ENCODE measurements around the gene CSNK1A1L. TPM values are rescaled to one million over a fixed set of nuclear protein-coding genes. Genes with fewer than 3 reads are reported as not detected.
A peak's percentile ranks its signal among the peaks of the same experiment; 100 is the strongest.

Gene CSNK1A1L
- total and polyA plus RNA-seq, 2 donors (not counting 1 experiment from before 2014, with no cell fraction given): not detected

DNA sequence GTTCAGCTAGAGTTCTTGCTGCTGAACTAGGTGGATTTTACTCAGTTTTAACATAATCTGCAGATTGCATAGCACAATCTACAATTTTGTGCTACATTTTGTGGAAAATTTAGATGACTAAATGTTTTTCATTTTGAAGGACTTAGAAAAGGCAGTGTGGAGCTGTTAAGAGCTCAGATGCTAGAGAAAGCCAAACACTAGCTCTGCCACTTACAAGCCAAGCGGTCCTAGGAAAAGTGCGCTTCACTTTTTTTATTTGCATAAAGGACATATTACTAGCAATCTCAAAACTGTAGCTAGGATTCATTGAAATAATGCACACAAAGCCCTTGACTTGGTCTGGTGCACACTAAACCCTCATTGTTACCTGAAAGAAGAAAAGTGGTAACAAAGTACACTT is 8.1 kb upstream of the CSNK1A1L start:
- H3K79me2 ChIP-seq (ENCODE audit: control insufficient read depth, insufficient read depth, low read length): no peaks in the 10 kb centered on the region
- Mint-ChIP-seq H3K4me1 (no peaks in the 10 kb centered on the region), H3K9me3 (ENCODE audit: insufficient read depth) (no peaks in the 10 kb centered on the region), H3K27me3 (peaks cover 10% of the 10 kb centered on the region), H3K4me3 (no peak overlapping the region), H3K27ac (no peak overlapping the region)
- H3K36me3 ChIP-seq (replicated peaks in 1 of 2; ENCODE audit: control extremely low read depth in 1 of 2, control insufficient read depth in 1 of 2, extremely low read depth in 1 of 2, insufficient read depth in 2 of 2, low read length in 1 of 2): no peaks in the 10 kb centered on the region
- H3K9me3 ChIP-seq (ENCODE audit: control extremely low read depth in 1 of 3, control insufficient read depth in 2 of 3, insufficient read depth in 1 of 3, low read length in 2 of 3): no peaks in the 10 kb centered on the region
- H3K27ac ChIP-seq (ENCODE audit: low read length in 2 of 2): no peak overlapping the region
- no peaks in the 10 kb centered on the region for H3K27me3 ChIP-seq (replicated peaks in 1 of 4; ENCODE audit: control extremely low read depth in 1 of 4, control insufficient read depth in 3 of 4, insufficient read depth in 4 of 4, low read length in 3 of 4)
- ChIA-PET POLR2A (no interaction called here), CTCF (no interaction called here)
- no peak overlapping the region for H3K4me2 ChIP-seq (replicated peaks; ENCODE audit: low read depth, low read length, poor library complexity, severe bottlenecking)
- no peak overlapping the region for H2AFZ ChIP-seq (ENCODE audit: insufficient read depth, low read depth, low read length, poor library complexity, severe bottlenecking)
- intact Hi-C loops (cut with micrococcal nuclease): no loop called here
- H3K4me1 ChIP-seq (ENCODE audit: control insufficient read depth in 2 of 2, insufficient read depth in 2 of 2, low read length in 2 of 2): no peaks in the 10 kb centered on the region
- no peak for TF ChIP-seq EZH2 (IDR thresholded peaks at IDR 0.05; ENCODE audit: borderline replicate concordance, insufficient read depth, low read depth, low read length, poor library complexity, severe bottlenecking)
- TF ChIP-seq, protein P1, sequence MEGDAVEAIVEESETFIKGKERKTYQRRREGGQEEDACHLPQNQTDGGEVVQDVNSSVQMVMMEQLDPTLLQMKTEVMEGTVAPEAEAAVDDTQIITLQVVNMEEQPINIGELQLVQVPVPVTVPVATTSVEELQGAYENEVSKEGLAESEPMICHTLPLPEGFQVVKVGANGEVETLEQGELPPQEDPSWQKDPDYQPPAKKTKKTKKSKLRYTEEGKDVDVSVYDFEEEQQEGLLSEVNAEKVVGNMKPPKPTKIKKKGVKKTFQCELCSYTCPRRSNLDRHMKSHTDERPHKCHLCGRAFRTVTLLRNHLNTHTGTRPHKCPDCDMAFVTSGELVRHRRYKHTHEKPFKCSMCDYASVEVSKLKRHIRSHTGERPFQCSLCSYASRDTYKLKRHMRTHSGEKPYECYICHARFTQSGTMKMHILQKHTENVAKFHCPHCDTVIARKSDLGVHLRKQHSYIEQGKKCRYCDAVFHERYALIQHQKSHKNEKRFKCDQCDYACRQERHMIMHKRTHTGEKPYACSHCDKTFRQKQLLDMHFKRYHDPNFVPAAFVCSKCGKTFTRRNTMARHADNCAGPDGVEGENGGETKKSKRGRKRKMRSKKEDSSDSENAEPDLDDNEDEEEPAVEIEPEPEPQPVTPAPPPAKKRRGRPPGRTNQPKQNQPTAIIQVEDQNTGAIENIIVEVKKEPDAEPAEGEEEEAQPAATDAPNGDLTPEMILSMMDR (IDR thresholded peaks at IDR 0.05): no peak
- DNase-seq (no peak), ATAC-seq (ENCODE audit: low read depth) (no peak)
- H3K4me3 ChIP-seq (ENCODE audit: control extremely low read depth in 1 of 5, extremely low read depth in 1 of 5, insufficient read depth in 1 of 5, low read depth in 2 of 5, low read length in 4 of 5): no peak overlapping the region
- no peak overlapping the region for H3K9ac ChIP-seq (ENCODE audit: low read length)
- WGBS (ENCODE audit: insufficient coverage): no CpG with 5 or more reads among the region's 2 CpGs
- no peaks in the 10 kb centered on the region for H4K20me1 ChIP-seq (ENCODE audit: control insufficient read depth, insufficient read depth, low read length, poor library complexity, severe bottlenecking)

DNA sequence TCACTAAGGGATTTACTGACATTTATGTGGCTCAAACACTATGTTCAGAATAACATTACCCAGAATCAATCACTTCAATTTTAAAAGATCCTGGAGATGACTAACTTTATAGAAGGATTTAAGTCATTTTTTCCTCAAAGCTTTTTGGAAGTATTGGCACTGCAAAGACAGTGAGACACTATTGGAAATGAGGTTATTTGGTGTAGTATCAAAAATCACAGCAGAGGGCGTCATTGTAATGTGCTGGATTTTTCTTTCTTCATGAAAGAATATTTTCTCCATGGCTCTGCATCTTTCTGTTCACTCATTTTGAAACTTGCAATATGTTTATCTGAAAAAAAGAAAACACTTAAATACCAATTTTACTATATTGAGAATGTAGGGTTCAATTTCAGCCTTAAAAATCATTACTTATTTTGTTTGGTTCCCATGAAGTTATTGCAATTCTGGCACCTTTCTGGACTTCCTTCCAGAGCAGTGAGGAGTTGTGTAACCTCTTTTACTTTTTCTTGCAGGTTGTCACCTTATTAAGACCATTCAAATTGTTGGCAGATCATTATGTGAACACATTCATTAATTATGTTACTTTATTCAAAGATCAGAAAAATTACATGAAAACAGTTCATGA is 3.7 kb upstream of the CSNK1A1L start:
- no peak overlapping the region for H3K27ac Mint-ChIP-seq
- WGBS (ENCODE audit: insufficient coverage): no CpG with 5 or more reads among the region's 1 CpG
- Histone ChIP-seq H3K27ac (ENCODE audit: low read length in 2 of 2) (no peak overlapping the region), H3K9me3 (ENCODE audit: control extremely low read depth in 1 of 3, control insufficient read depth in 2 of 3, insufficient read depth in 1 of 3, low read length in 2 of 3) (peaks cover 0 to 5% (median 0%) of the 10 kb centered on the region in 3 donors), H3K36me3 (replicated peaks in 1 of 2; ENCODE audit: control extremely low read depth in 1 of 2, control insufficient read depth in 1 of 2, extremely low read depth in 1 of 2, insufficient read depth in 2 of 2, low read length in 1 of 2) (no peaks in the 10 kb centered on the region), H3K79me2 (ENCODE audit: control insufficient read depth, insufficient read depth, low read length) (no peaks in the 10 kb centered on the region), H3K27me3 (replicated peaks in 1 of 4; ENCODE audit: control extremely low read depth in 1 of 4, control insufficient read depth in 3 of 4, insufficient read depth in 4 of 4, low read length in 3 of 4) (no peaks in the 10 kb centered on the region), H3K4me3 (ENCODE audit: control extremely low read depth in 1 of 5, extremely low read depth in 1 of 5, insufficient read depth in 1 of 5, low read depth in 2 of 5, low read length in 4 of 5) (no peak overlapping the region), H3K4me1 (ENCODE audit: control insufficient read depth in 2 of 2, insufficient read depth in 2 of 2, low read length in 2 of 2) (no peaks in the 10 kb centered on the region), H3K4me2 (replicated peaks; ENCODE audit: low read depth, low read length, poor library complexity, severe bottlenecking) (no peak overlapping the region), H4K20me1 (ENCODE audit: control insufficient read depth, insufficient read depth, low read length, poor library complexity, severe bottlenecking) (no peaks in the 10 kb centered on the region), H3K9ac (ENCODE audit: low read length) (no peak overlapping the region), H2AFZ (ENCODE audit: insufficient read depth, low read depth, low read length, poor library complexity, severe bottlenecking) (no peak overlapping the region)
- H3K9me3 Mint-ChIP-seq (ENCODE audit: insufficient read depth): no peaks in the 10 kb centered on the region
- TF ChIP-seq, protein P1 (IDR thresholded peaks at IDR 0.05): peak; percentile 38
- TF ChIP-seq EZH2 (IDR thresholded peaks at IDR 0.05; ENCODE audit: borderline replicate concordance, insufficient read depth, low read depth, low read length, poor library complexity, severe bottlenecking): no peak
- H3K4me3 Mint-ChIP-seq: no peak overlapping the region
- peaks cover 11% of the 10 kb centered on the region for H3K27me3 Mint-ChIP-seq
- DNase-seq: no peak
- no peaks in the 10 kb centered on the region for H3K4me1 Mint-ChIP-seq
- no peak for ATAC-seq (ENCODE audit: low read depth)
- ChIA-PET CTCF (interaction anchor here (0.6 to 0.9 kb wide), 2 partner anchors 11 to 1517 kb away, joined by 3 read pairs; no protein-coding TSS in a partner anchor), POLR2A (no interaction called here)
- intact Hi-C loops (cut with micrococcal nuclease): no loop called here

Measured in B cell (primary cell).